ENCODE data around the gene DRAM2.
"Not testable (repeated sequence)": the region's sequence is repeated elsewhere in the genome, so short reads cannot be mapped to it uniquely, and the experiment has no call there.

DRAM2 gene

DNA sequence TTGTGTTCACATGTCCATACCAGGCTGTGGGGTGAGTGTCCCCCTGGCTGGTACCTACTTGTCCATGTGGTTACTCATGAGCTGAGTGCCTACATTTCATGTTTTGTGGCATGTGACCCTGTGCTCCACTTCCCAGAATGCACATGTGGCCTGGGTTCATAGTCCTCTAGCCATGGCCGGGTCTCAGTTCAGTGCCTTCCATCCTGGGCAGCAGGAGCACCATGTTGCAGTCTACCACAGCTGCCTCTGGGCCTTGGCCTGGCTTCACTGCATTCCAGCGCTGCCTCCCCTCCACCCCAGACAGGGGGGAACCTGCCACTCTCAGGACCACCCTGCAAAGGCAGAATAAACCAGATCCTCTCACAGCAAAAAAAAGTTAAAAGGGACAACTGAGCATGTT lies 5.6 kb upstream of the DRAM2 start:
- H3K4me3 ChIP-seq (ENCODE audit: low read depth, low read length): no peak overlapping the region

DNA sequence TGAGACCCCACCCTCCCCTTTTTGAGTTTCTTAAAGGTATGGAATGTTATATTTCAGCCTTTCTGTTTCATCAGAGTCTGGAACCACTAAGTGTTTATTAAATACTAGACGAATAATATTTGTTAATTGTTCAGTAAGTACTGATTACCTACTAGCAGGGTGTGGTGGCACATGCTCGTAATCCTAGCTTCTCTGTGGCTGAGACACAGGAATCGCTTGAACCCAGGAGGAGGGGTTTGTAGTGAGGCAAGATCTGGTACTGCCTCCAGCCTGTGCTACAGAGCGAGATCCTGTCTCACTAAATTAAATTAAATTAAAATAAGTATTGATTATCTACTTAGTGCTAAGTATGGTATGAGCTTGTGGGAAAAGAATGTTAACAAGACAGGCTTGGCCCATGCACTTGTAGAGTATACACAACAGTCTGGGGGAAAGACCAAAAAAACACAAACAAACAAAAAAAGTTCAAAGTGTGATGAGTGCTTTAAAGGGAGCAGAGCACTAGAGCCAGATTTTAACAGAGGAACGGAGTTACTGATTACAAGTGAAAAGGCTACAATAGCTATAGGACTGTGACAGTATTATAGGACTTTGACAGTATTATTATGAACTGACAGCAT lies 2.6 kb upstream of the DRAM2 start:
- no peak overlapping the region for H3K4me3 ChIP-seq (ENCODE audit: low read depth, low read length)

DNA sequence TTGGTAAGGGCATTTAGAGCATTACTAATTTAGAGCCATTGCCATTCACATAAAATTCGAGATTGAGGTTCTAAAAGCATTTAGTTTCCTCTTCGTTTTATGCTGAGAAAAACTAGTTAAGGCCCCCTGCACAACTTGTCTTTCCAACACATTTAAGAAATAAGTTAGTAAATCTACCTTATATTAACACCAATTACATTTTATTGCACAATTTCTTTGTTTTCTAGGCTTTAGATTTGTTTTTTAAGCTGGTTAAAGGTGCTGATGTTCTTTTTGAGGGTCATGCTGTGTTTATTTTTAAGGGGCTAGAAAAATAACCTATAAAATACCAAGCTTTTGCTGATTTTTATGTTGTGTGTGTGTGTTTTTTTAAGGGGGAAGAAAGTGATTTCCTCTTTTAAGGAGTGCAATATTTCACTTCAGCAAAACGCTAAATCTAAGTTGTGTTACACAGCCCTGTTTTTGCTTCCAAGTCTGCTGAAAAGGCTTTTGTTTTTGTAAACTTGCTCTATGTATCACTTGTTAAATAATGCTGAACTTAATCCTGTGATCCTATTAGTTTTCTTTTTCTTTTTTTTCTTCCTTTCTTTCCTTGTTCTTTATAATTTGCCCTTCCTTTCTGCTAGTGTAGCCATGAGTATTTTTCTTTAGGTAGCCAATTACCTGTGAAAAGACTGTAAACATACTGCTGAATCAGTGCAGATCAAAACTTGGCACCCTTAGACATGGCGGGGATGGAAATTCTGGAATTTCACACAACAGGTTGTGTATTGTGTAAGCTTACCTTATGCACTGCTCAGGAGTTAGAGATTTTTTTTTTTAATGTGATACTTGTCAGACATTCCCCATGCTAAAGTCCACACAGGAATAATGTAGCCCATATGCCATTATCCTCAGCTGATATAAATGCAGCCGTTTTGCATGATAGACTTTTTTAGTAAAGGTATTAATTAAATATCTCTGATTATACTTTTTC lies 1.6 kb upstream of the DRAM2 start:
- H3K4me3 ChIP-seq (ENCODE audit: low read depth, low read length): peak overlapping the region; percentile 90

DNA sequence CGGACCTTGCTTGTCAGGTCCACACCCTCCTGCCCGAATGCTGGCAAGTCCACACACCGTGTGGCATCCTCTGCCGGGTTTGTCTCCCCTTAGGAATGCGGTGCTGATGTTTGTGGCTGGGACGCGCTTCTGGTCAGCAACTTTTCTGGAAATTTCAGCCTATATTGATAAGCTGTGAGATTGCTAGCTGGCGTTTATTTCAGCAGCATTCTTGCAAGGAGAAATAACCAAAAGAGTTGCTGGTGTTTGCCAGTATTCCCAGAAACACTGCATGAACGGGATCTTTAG lies 731 bp upstream of the DRAM2 start:
- peak overlapping the region; percentile 90 for H3K4me3 ChIP-seq (ENCODE audit: low read depth, low read length)

DNA sequence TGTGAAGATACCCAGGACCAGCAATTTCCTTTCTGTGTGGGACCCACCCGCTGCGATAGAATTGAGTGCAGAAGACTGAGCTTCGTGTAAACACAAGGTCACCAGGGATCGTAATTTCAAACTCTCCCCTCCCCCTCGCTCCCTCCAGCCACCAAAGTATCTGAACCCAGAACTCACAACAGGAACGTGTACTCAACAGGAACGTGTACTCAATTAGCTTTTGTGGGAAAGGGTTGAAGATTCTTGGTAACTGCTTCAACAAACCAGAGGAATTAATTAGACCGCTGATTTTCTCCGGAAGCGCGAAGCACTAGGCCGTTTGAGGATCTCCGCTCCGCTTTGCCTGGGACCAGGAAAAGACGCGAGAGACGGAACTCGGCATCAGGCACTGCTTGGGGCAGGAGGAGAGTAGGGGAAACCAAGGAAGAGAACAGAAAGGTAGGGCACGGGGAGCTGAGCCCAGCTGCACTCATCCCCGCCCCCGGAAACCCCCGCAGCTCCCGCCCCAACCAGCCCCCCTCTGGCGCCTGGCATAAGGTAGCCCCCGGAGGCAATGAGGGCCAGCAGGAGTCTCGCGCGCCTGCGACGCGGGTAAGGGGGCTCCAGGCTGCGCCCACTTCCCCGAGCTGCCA lies 453 bp downstream of the DRAM2 start:
- H3K4me3 ChIP-seq (ENCODE audit: low read depth, low read length): peak overlapping the region; percentile 90

DNA sequence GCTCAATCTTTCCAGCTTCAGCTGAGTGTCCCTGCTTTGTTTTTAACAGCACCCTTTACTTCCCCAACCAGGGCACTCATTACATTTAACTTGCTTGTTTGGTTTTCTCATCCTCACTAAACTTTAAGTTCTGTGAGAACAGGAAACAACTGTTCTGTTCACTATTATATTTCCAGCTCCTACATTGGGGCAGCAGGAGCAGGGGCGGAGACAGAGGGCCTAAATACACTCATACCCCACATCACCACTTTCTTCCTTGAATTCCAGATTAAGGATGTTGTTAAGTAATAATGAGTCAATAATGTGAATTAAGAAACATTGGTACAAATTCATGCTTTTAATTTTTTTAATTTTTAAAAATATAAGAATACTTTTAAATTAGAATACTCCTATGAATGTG lies 6.0 kb downstream of the DRAM2 start:
- no peak overlapping the region for H3K4me3 ChIP-seq (ENCODE audit: low read depth, low read length)

DNA sequence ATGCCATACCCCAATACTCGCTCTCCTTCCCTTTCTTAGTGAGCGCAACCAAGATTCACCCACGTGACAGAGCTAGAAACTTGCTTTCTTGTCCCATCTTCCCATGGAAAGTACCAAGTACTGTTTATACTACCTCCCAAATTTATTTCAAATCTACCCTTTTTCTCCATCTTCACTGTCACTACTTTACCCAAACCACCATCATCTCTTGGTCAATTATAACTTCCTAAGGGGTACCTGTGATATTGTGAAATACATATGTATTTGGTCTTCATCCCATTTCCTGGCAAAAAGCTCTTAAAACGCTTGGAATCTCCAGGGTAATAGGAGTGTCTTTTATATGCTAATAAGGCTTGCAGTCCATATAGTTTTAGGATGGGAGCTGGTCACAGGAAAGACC lies 8.2 kb downstream of the DRAM2 start:
- H3K4me3 ChIP-seq (ENCODE audit: low read depth, low read length): no peak overlapping the region

DNA sequence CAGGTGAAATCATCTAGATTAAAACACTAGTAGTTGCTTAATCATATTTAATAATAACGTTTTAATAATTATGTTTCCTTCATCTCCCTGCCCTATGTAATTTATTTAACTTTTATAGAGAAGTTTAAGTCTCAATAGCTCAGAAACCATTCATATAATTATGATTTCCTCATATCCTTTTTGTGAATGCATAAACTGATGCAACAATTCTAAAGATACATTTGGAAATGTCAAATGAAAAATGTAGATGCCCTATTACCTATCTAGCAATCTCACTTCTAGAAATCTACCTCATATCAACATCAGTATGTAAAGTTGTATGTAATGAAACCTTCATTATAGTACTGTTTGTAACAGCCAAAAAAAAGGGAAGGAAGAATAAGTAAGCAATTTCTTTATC lies 10.5 kb downstream of the DRAM2 start:
- H3K4me3 ChIP-seq (ENCODE audit: low read depth, low read length): no peak overlapping the region

DNA sequence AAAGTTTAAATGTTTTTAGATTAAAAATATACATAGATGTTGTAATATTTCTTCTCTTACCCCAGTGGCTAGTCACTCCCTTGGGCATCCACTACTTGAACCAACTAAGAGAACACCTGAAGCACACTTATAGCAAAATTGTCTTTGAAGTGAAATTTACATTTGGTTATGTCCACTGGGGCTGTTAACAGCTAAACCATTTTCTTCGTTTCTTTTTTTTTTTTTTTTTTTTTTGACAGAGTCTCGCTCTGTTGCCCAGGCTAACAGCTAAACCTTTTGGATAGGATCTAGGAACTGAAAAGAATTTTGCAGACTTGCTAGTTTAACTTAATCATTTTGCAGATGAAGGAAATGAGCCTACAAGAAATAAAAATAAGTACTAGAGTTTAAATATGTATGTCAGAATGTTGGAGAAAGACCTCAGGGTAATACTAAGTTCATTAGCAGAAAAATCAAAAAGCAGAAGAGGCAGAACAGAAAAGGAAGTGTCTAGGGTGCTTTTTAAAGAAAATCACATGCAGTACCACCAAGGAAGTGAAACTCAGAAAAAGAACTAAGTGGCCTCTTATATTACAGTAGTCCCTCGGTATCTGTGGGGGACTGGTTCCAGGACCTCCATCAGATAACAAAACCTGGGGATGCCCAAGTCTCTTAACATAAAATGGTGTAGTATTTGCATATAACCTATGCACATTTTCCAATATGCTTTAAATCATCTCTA lies 11.8 kb downstream of the DRAM2 start:
- H3K4me3 ChIP-seq (ENCODE audit: low read depth, low read length): no peak overlapping the region

DNA sequence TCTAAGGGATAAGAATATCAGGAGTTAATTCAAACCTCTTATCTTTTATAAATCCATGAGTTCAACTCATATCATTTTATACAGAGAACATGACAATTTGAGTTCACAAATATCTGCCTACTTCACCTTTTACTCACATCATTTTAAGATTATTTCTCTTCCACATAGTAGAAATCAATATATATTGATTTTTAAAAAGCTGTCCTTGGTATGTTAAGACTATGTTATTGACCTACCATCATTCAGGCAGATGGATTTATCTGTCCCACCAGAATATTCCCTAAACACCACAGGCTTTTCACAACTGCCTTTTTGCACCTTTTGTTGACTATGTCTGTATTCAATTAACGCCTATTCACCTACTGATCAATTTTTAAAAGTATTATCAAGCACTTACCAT lies 13.5 kb downstream of the DRAM2 start:
- no peak overlapping the region for H3K4me3 ChIP-seq (ENCODE audit: low read depth, low read length)

DNA sequence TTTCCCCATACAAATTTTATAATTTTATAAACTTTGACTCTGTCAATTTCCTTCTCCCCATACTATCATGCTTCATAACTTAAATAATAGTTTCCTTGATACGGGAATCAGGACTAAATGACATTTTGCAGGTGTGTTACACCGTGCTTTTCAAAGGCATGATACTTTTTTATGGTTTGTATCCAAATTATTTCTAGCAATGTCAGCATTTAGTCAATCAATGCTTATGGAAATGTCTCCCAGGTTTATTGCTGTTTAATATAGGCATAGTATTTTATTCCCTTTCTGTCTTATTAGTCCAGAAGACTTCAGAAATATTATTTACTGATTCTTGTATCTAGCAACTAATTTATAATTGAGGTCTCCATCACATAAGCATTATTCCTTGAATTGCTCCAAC lies 23.4 kb downstream of the DRAM2 start:
- H3K4me3 ChIP-seq (ENCODE audit: low read depth, low read length): no peak overlapping the region

DNA sequence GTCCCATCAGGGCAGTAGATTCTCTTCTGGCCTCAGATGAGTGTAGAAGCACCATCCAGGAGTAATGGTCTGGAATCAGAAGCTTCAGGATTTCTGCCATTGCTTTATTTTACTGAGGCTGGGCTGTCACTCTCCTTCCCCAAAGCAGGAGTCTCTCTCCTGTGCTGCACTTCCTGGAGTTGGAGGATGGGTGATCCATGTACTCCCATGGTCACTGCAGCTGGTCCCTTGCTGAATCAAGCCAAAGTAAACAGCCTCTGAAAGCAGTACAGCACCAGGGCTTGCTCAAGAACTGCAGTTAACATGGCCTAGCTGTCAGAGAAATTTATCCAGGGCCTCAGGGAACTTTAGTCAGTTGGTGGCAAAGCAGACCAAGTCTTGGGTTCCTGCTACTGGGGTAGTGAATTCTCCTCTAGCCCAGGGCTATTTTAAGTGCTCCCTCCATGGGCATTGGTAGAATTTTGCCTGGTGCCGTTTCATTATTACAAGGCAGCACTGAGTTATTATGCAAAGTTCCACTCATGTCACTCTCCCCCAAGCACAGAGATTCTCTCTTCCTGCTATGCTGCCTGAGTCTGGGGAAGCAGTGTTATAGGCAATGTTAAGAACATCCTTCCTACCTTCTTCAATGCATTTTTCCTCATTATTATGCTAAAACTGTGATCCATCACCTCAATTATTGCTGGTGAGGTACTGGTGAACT lies 29.5 kb downstream of the DRAM2 start:
- no peak overlapping the region for H3K4me3 ChIP-seq (ENCODE audit: low read depth, low read length)

DNA sequence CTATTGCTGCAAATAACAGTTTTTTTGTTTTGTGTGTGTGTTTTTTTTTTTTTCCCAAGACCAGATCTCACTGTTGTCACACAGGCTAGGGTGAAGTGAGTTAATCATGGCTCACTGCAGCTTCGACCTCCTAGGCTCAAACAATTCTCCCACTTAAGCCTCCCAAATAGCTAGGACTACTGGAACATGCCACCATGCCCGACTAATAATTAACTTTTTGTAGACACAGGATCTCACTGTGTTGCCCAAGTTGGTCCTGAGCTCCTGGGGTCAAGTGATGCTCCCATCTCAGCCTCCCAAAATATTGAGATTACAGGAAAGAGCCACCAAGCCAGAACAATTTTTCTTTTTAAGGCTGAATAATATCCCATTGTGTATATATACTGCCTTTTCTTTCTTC lies 34.9 kb downstream of the DRAM2 start:
- H3K4me3 ChIP-seq (ENCODE audit: low read depth, low read length): no peak overlapping the region

DNA sequence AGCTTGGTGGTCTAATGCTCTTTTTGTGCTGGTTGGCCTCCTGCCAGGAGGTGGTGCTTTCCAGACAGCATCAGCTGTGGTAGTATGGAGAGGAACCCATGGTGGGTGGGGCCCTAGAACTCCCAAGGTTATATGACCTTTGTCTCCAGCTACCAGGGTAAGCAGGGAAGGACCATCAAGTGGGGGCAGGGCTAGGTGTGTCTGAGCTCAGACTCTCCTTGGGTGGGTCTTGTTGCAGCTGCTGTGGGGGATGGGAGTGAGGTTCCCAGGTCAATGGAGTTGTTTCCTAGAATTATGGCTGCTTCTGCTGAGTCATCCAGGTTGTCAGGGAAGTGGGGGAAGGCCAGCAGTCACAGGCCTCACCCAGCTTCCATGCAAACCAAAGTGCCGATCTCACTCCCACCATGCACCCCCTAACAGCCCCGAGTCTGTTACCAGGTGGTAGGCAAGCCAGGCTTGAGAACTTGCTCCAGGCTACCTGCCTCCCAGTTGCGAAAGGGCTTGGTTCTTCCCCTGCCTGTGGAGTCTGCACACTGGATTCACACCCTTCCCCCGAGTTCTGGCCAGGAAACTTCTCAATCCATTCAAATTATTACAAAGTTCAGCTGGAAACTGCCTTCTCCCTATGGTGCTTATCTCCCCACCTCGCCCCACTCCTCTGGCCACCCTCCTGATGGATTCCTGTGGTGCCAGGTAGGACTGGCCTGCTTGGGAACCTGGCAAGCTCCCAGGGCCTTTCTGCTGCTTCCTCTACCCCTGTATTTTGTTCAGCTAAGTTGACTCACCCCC lies 37.8 kb downstream of the DRAM2 start:
- H3K4me3 ChIP-seq (ENCODE audit: low read depth, low read length): no peak overlapping the region

DNA sequence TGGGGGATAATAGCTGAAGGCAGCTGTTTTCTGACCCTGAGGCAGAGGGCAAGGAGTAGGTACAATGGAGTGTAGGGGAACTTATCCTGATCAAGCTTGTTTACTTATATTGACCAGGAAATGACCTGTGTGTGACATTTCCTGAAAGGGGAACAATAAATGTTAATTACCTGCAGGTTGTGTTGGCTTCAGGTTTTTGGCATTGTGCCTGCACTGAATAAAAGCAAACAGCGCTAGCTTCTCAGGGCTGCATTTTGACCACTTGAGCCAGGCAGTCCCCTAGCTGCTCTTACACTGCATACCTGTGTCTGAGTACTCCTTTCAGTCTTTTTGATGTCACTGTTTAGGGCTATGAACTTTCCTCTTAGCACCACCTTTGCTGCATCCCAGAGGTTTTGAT lies 40.6 kb downstream of the DRAM2 start:
- H3K4me3 ChIP-seq (ENCODE audit: low read depth, low read length): no peak overlapping the region

DNA sequence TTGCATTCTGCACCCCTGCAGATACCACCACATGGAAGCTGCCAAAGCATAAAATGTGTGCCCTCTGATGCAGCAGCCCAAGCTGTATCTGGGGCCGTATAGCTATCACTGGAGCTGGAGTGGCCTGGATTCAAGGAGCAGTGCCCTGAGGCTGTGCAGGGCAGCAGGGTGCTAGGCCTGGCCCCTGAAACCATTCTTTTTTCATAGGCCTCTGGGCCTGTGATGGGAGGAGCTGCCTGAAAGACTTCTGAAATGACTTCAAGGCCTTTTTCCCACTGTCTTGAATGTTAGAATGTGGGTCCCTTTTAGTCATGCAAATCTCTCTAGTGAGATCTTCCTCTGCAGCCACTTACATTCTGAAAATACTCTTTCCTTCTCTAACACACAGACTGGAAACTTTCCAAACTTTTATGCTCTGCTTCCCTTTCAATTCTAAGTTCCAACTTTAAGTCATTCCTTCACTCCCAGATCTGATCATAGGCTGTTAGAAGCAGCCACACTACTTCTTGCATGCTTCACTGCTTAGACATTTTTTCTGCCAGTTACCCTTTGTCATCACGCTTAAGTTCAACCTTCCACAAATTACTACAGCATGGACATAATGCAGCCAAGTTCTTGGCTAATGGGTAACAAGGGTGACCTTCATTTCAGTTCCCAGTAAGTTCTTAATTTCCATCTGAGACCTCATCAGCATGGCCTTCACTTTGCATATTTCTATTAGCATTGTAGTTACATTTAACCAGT lies 42.4 kb downstream of the DRAM2 start:
- H3K4me3 ChIP-seq (ENCODE audit: low read depth, low read length): no peak overlapping the region

DNA sequence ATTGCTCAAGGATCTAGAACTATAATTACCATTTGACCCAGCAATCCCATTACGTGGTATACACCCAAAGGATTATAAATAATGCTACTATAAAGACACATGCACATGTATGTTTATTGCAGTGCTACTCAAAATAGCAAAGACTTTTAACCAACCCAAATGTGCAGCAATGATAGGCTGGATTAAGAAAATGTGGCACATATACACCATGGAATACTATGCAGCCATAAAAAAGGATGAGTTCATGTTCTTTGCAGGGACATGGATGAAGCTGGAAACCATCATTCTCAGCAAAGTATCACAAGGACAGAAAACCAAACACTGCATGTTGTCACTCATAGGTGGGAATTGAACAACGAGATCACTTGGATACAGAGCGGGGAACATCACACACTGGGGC lies 44.5 kb downstream of the DRAM2 start:
- not testable (repeated sequence) for H3K4me3 ChIP-seq (ENCODE audit: low read depth, low read length)

DNA sequence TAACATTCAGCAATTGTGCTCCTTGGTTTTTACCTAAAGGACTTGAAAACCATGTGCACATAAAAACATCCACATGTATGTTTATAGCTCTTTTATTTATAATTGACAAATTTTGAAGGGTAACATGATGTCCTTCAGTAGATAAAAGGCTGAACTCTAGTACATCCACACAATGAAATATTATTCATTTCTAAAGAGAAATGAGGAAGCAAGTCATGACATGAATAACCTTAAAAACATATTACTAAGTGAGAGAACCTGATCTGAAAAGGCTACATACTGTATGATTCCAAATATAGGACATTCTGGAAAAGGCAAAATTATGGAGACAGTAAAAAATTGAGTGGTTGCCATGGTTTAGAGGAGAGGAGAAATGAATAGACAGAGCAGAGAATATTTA lies 50.3 kb downstream of the DRAM2 start:
- H3K4me3 ChIP-seq (ENCODE audit: low read depth, low read length): no peak overlapping the region

DNA sequence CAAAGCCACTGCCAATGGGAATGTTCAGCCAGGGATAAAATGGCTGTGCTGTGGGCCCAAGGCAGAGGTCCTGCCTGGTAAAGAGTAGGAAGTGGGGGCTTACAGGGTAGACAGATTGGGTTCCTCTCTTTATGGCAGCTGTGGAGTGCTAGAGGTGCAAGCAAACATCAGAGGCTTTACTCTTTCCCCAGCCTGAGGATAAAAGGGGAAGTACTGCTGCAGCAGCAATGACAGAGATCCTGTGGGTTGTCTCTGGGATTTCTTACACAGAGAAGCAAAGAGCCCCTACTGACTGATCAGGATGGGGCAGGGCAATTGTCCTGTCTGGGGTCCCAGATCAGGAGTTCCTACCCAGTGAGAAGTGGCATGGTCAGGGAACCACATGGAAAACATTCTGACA lies 54.2 kb downstream of the DRAM2 start:
- no peak overlapping the region for H3K4me3 ChIP-seq (ENCODE audit: low read depth, low read length)
